Occipital lobe (tissue), 2 donors: Measurements from ENCODE around the gene CARHSP1. TPM values are rescaled to one million over a fixed set of nuclear protein-coding genes. Genes with fewer than 3 reads are reported as not detected.
"Not testable (repeated sequence)": the region's sequence is repeated elsewhere in the genome, so short reads cannot be mapped to it uniquely, and the experiment has no call there.

Experiments used
- DNase-seq: peaks from one replicate; lab custom pipeline; 2025; lab: John Stamatoyannopoulos, UW
- total RNA-seq: library from RNA; depleted of rRNA; stranded (reverse); fragments of >200 nt; gene quantifications from one replicate; pipeline ENCODE4 v1.2.3, GENCODE V29; 2014

The CARHSP1 gene
- total RNA-seq, 1 donor from 2014 or later: 189 TPM

- no peak for DNase-seq
These were observed 36.7 kb downstream of the CARHSP1 start for GRCh38 chr16:8831871-8832716.

- DNase-seq: no peak
These were observed 37.4 kb downstream of the CARHSP1 start for GRCh38 chr16:8831450-8831849.

- DNase-seq: no peak
These were observed 40.2 kb downstream of the CARHSP1 start for GRCh38 chr16:8828541-8829165.

GRCh38 chr16:8826278-8826879, 42.4 kb downstream of the CARHSP1 start:
- DNase-seq: no peak

GRCh38 chr16:8822403-8822802, 46.4 kb downstream of the CARHSP1 start:
- DNase-seq: no peak

- DNase-seq: no peak
These were observed 49.3 kb downstream of the CARHSP1 start for GRCh38 chr16:8819411-8820034.

- no peak for DNase-seq
These were observed 50.1 kb downstream of the CARHSP1 start for GRCh38 chr16:8818504-8819270.

GRCh38 chr16:8816967-8817655, 51.7 kb downstream of the CARHSP1 start:
- DNase-seq: no peak

- DNase-seq: no peak
These were observed 54.6 kb downstream of the CARHSP1 start for GRCh38 chr16:8814095-8814806.

GRCh38 chr16:8812162-8812843, 56.5 kb downstream of the CARHSP1 start:
- no peak for DNase-seq

- no peak for DNase-seq
These were observed 60.0 kb downstream of the CARHSP1 start for GRCh38 chr16:8808613-8809353.

GRCh38 chr16:8808009-8808408, 60.8 kb downstream of the CARHSP1 start:
- DNase-seq: no peak

- no peak for DNase-seq
These were observed 61.6 kb downstream of the CARHSP1 start for GRCh38 chr16:8807189-8807588.

- DNase-seq: no peak
These were observed 62.4 kb downstream of the CARHSP1 start for GRCh38 chr16:8806272-8806983.

GRCh38 chr16:8804313-8804712, 64.5 kb downstream of the CARHSP1 start:
- DNase-seq: no peak

- not testable (repeated sequence) for DNase-seq
These were observed 65.1 kb downstream of the CARHSP1 start for GRCh38 chr16:8803733-8804132.
